HG03135 (cell line): ENCODE data around the gene PLCXD1.

Experiments
- ATAC-seq: cut with Tn5 transposase; IDR thresholded peaks from one replicate; pipeline ENCODE4 v1.9.1; 2021; ENCODE audit warnings: mild to moderate bottlenecking, moderate library complexity; ENCODE audit not compliant: unreplicated experiment

Gene PLCXD1

DNA sequence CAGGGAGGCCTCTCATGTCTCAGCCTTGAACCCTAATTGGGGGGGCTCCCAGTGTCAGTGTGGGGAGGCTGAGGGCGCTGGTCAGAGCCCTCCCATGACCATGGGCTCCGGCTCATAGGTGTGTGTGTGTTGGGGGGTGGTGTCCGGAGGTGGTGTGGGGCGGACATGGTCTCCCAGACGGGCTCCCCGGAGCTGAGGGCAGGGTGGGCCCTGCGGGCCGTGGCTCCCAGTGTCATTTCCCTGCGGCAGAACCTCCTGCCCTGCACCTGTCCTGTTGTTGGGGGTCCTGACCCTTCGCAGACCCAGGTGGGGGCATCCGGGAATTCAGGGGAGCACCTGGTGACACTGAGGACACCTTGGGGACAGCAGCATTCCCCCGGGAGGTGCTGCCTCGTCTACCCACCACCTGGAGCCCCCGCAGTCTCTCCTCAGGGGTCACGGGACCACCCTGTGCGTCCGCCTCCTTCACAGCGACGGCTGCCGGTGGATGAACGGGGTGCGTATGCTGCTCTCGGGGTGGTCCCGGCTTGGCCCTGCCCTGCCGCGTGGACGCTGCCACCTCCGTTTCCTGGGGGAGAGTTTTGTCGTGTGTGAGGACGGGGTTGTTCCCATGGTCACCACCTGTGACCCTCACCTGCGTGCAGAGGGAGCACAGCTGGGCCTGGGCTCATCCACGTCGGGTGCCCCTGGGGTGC is 51.9 kb downstream of the PLCXD1 start:
- no peak for ATAC-seq

- ATAC-seq = no peak
Observed at GRCh38 chrX:333611-334311, 52.6 kb downstream of the PLCXD1 start.

GRCh38 chrX:334331-334891 is 53.2 kb downstream of the PLCXD1 start:
- ATAC-seq = no peak

- ATAC-seq = no peak
Observed at GRCh38 chrX:334971-335757, 54.0 kb downstream of the PLCXD1 start.

GRCh38 chrX:335758-336155 is 54.6 kb downstream of the PLCXD1 start:
- no peak for ATAC-seq

GRCh38 chrX:336227-336626 is 55.0 kb downstream of the PLCXD1 start:
- no peak for ATAC-seq

DNA sequence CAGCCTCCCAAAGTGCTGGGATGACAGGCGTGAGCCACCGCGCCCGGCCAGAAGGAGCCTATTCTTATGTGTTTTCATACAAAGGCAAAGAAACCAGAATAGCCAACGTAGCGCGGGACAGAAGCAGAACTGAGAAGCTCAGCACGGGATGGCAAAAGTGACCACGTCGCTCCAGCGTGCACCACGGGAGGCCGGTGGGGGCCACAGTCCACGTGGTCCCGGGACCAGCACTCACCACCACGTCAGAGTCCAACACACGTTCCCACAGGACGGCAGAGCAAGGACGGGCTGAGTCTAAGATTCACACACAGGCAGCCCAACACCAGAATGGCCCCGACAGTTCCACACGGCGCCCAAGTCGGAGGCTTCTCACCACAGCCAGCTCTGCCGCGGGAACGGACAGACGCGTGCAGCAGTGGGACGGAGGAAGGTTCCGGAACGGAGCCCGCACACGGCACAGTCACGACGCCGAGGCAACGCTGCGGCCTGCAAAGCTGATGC is 56.2 kb downstream of the PLCXD1 start:
- no peak for ATAC-seq

DNA sequence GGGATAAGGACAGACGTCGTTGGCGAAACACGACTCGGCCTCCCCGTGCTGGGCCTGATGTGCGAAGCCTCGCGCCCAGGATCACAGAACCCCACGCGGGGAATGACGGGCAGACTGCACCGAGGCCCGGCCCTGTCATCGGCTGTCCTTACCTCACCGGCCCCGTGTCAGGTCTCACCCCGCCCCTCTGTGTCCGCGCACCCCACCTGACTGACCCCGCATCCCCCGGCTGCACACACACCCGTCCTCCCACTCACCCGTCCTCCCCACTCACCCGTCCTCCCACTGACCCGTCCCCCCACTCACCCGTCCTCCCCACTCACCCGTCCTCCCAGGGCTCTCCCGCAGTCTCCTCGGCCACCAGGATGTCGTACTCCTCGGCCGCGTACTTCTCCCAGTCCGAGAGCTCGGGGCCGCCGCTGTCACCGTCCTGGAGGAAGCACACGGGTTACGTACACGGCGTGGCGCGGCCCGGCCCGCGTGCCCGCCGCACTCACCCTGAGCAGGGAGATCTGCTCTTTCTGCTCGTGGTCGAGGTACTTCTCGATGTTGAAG is 57.2 kb downstream of the PLCXD1 start:
- no peak for ATAC-seq

DNA sequence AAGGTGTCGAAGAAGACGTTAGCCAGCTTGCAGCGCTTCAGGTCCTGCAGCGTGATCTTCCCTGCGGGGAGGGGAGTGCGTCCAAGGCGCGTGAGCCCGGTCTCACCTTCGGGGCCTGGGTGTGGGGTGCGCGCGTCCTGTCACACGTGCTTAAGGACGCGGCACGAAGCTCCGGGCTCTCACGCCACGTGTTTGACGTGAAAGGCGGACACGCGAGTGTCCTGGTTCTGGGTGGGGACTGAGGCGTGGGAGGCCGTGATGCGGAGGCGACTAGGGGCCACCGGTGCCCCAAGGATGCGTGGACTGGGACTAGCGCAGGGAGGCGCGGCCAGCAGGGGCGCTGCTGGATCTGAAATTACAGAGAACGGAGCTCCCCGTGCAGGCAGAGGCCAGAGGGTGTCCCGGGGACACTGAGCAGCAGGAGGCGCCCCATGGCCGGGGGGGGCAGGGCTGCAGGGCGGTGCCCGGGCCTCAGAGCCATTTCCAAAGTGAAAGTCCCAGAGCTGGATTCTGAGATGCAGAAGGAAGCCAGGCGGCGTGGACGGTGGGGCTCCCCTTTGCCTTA is 57.7 kb downstream of the PLCXD1 start:
- no peak for ATAC-seq

DNA sequence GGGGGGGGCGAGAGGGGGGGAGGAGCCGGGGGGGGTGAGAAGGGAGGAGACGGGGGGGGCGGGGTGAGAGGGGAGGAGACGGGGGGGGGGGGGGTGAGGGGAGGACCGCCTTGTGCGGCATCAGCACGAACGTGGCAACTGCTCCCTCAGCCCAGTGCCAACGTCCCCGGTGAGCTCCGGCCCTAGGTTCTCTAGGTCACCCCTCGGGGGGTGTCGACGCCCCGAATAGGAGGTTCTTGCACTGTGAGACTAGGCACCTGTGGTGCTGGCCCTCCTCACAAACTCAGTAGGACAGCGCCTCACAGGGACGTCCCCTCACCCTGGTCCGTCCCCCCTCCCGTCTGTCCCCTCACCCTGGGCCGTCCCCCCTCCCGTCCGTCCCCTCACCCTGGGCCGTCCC is 58.9 kb downstream of the PLCXD1 start:
- ATAC-seq = no peak

DNA sequence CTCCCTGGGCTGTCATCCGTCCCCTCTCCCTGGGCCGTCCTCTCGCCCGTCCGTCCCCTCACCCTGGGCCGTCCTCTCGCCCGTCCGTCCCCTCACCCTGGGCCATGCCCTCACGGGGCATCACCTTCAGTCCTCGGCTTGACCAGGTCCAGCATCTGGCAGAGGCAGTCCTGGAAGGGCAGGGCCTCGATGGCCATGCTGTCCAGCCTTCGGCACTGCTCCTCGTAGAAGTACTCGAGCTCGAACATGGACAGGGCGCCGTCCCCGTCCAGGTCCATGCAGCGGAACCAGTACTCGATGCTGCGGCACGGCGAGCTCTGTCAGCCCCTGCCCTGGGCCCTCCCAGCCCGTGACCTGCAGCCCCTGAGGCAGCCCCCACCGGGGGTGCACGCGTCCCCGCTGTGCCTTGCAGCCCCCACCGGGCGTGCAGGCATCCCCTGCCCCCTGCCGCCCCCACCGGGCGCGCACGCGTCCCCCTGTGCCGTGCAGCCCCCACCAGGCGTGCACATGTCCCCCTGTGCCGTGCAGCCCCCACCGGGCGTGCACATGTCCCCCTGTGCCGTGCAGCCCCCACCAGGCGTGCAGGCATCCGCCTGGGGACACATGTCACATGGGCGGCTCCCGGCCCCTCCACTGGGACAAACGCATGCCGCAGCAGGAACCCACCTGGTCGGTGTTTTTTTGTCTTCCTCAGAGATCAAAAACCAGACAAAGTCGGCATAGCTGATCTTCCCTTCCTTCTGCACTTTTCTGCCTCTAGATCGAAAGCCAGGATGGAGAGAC is 59.7 kb downstream of the PLCXD1 start:
- ATAC-seq = no peak

- ATAC-seq = no peak
Observed at GRCh38 chrX:341541-342101, 60.4 kb downstream of the PLCXD1 start.

DNA sequence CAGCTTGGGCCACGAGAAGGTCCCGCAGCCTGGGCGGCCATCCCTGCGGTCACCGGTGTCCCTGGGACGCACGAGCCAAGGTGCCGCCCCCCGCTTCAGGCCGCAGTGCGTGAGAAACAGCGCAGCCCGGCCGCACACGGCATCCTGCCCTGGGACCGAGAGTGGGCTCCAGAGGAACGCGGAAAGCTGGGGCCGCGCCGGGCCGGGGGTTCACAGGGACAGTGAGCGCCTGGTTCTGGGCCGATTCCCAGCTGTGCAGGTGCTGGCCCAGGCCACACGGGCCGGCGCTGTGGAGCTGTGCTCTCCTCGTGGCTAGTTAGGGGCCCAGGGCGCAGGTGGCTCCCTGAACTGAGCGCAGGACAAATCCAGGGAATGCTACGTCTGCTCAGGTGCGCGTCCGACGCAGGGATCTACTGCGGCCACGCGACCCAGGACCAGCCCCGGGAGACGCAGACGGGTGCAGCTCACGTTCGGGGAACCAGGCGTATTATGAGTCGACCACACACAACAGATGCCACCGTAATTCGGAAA is 63.3 kb downstream of the PLCXD1 start:
- no peak for ATAC-seq

DNA sequence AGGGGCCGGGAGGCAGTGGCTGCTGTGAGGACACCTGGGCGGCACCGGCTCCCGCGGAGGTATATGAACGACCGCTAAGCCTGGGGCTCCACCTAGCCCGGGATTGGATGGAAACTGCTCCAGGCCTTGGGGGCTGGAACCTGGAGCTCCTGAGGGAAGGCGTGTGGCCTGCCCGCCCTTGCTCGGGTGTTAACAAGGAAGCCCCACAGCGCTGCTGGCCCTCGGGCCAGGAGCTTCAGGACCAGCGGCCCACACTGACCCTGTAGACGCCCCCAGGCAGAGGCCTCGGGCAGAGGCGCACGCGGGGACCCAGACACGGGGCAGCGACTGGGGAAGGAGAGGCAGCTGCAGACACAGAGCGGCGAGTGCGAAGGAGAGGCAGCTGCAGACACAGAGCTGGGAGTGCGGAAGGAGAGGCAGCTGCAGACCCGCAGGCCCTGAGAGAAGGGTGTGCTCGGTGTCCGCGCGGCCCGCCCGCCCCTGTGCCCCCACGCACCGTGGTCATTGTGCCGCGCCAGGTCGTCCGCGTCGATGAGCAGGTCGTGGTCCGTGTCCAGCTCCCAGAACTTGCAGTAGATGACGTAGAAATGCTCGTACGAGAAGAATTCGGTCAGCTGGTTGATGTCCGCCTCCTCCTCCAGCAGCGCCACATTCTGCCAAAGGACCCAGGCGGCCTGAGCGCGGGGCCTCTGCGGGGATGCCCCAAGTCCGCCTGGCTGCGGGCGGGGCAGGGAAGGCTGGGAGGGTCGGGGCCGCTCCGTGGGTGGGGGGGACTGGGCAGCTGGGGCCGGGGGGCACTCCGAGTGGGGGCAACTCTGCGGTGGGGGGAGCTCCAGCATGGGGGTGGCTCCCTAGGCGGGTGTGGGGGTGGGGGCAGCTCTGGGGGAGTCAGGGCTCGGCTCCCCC is 64.1 kb downstream of the PLCXD1 start:
- ATAC-seq = no peak

DNA sequence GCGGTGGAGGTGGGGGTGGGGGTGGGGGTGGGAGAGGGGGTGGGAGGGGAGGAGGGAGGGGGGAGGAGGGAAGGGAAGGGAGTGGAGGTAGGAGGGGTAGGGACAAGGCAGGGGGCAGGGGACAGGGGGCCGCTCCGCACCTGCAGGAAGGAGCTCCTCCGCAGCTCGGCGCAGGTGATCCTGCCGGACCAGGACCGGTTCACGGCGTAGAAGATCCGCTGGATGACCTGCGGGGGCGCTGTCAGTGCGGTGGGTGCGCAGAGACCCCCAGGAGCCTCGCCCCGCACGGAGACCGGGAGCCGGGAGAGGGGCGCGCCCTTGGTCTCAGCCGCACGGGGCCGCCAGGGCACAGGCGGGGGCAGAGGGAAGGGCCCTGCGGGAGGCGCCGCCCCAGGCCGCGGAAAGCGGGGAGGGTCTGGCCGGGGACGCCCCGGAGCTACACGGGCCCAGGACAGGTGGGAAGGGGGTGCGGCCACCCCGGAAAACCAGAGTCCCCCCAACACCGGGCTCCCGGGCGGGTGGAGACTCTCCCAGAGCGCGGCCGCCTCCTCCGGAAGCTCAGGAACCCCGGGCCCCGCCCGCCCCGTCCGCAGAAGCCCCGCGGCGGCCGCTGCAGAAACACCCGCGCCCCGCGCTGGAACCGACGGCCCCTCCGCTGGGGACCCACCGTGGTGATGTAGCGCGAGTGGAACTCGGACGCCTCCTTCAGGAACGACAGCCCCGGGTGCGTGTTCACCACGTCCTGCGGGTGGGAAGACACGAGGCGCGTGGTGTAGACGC is 65.0 kb downstream of the PLCXD1 start:
- ATAC-seq = no peak

- ATAC-seq = no peak
Observed at GRCh38 chrX:347351-348117, 66.4 kb downstream of the PLCXD1 start.
